ENCODE measurements around the gene TPST1.
"Not testable (repeated sequence)": the region's sequence is repeated elsewhere in the genome, so short reads cannot be mapped to it uniquely, and the experiment has no call there.

The TPST1 gene

GRCh38 chr7:66187905-66188304 is 17.2 kb upstream of the TPST1 start:
- no peak for DNase-seq (ENCODE audit: extremely low read depth in 1 of 2, low read depth in 1 of 2)

GRCh38 chr7:66188645-66189044 is 16.5 kb upstream of the TPST1 start:
- DNase-seq (ENCODE audit: extremely low read depth in 1 of 2, low read depth in 1 of 2), result no peak

- DNase-seq (ENCODE audit: extremely low read depth in 1 of 2, low read depth in 1 of 2), result no peak
These were observed 15.2 kb upstream of the TPST1 start for GRCh38 chr7:66189695-66190503.

- no peak for DNase-seq (ENCODE audit: extremely low read depth in 1 of 2, low read depth in 1 of 2)
These were observed 14.7 kb upstream of the TPST1 start for GRCh38 chr7:66190504-66190857.

- no peak for DNase-seq (ENCODE audit: extremely low read depth in 1 of 2, low read depth in 1 of 2)
These were observed 11.9 kb upstream of the TPST1 start for GRCh38 chr7:66193146-66193725.

GRCh38 chr7:66198469-66198868 is 6.7 kb upstream of the TPST1 start:
- DNase-seq (ENCODE audit: extremely low read depth in 1 of 2, low read depth in 1 of 2), result no peak

GRCh38 chr7:66198956-66199355 is 6.2 kb upstream of the TPST1 start:
- DNase-seq (ENCODE audit: extremely low read depth in 1 of 2, low read depth in 1 of 2), result no peak

GRCh38 chr7:66202441-66202840 is 2.7 kb upstream of the TPST1 start:
- DNase-seq (ENCODE audit: extremely low read depth in 1 of 2, low read depth in 1 of 2), result no peak

- peak in 1 of 2 donors; percentile 10 for DNase-seq (ENCODE audit: extremely low read depth in 1 of 2, low read depth in 1 of 2)
These were observed 582 bp downstream of the TPST1 start for GRCh38 chr7:66205741-66206090.

GRCh38 chr7:66206119-66206933 is 1.2 kb downstream of the TPST1 start:
- DNase-seq (ENCODE audit: extremely low read depth in 1 of 2, low read depth in 1 of 2), result no peak

GRCh38 chr7:66206934-66207240 is 1.8 kb downstream of the TPST1 start:
- no peak for DNase-seq (ENCODE audit: extremely low read depth in 1 of 2, low read depth in 1 of 2)

GRCh38 chr7:66207540-66207939 is 2.4 kb downstream of the TPST1 start:
- no peak for DNase-seq (ENCODE audit: extremely low read depth in 1 of 2, low read depth in 1 of 2)

- no peak for DNase-seq (ENCODE audit: extremely low read depth in 1 of 2, low read depth in 1 of 2)
These were observed 6.3 kb downstream of the TPST1 start for GRCh38 chr7:66211429-66211828.

GRCh38 chr7:66213637-66214036 is 8.5 kb downstream of the TPST1 start:
- no peak for DNase-seq (ENCODE audit: extremely low read depth in 1 of 2, low read depth in 1 of 2)

GRCh38 chr7:66216687-66217086 is 11.6 kb downstream of the TPST1 start:
- DNase-seq (ENCODE audit: extremely low read depth in 1 of 2, low read depth in 1 of 2), result no peak

- DNase-seq (ENCODE audit: extremely low read depth in 1 of 2, low read depth in 1 of 2), result no peak
These were observed 14.7 kb downstream of the TPST1 start for GRCh38 chr7:66219805-66220204.

- no peak for DNase-seq (ENCODE audit: extremely low read depth in 1 of 2, low read depth in 1 of 2)
These were observed 16.3 kb downstream of the TPST1 start for GRCh38 chr7:66221442-66221841.

- DNase-seq (ENCODE audit: extremely low read depth in 1 of 2, low read depth in 1 of 2), result no peak
These were observed 22.7 kb downstream of the TPST1 start for GRCh38 chr7:66227808-66228207.

- DNase-seq (ENCODE audit: extremely low read depth in 1 of 2, low read depth in 1 of 2), result not testable (repeated sequence)
These were observed 26.4 kb downstream of the TPST1 start for GRCh38 chr7:66231326-66232216.

- DNase-seq (ENCODE audit: extremely low read depth in 1 of 2, low read depth in 1 of 2), result no peak
These were observed 28.5 kb downstream of the TPST1 start for GRCh38 chr7:66233638-66234037.

GRCh38 chr7:66236713-66237303 is 31.7 kb downstream of the TPST1 start:
- DNase-seq (ENCODE audit: extremely low read depth in 1 of 2, low read depth in 1 of 2), result no peak
